T-helper 1 cell treated with Interleukin-12 subunit alpha and Interleukin-12 subunit beta and Interleukin-4 antibody, amounts not matched to agents 30 ng/mL and 1 ng/mL, for 36 hours (primary cell): ENCODE measurements around the gene KCNIP3. TPM values are rescaled to one million over a fixed set of nuclear protein-coding genes. Genes with fewer than 3 reads are reported as not detected.

Experiments used
- intact Hi-C: fragments of 100-400 bp; cut with micrococcal nuclease; formaldehyde crosslinking; loops from one replicate; pipeline ENCODE4 v1.15.1; 2024
- total RNA-seq: library from RNA; stranded (reverse); gene quantifications from 2 replicates; pipeline ENCODE4 v1.2.3, GENCODE V29; 2022

Gene KCNIP3
- total RNA-seq, 1 donor from 2014 or later = not detected

DNA sequence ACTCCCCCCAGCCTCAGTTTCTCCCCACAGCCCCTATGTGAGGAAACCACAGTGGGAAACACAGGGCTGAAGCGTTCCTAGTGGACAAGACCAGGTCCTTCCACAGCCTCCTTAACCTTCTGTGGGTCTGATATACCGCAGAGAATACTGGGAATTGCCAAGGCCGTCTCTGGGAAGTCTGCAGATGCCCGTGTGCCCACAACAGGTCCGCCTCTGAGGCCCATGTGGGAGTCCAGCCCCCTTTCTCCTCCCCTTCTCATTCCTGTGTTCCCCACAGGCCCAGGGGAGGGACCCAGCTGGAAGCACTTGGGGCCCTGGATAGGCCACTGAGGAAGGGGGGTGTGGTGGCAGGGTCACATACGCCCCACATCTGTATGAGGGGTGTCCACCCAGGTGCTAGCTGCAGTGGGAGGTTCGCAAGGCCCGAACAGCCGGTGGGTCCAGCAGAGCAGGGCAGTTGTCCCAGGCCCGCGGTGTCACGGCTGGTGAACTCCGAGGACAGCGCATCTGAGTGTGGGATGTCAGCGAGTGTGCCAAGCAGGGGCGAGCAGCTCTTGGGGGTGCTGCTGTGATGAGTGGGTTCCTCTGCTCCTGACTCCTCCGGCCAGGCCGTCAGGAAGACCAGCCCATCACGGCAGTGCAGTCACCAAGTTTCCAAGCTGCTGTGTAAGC lies 2.4 kb upstream of the KCNIP3 start:
- intact Hi-C loops = no loop called here

- intact Hi-C loops = no loop called here
These were observed 1.8 kb upstream of the KCNIP3 start for GRCh38 chr2:95295376-95295775.

DNA sequence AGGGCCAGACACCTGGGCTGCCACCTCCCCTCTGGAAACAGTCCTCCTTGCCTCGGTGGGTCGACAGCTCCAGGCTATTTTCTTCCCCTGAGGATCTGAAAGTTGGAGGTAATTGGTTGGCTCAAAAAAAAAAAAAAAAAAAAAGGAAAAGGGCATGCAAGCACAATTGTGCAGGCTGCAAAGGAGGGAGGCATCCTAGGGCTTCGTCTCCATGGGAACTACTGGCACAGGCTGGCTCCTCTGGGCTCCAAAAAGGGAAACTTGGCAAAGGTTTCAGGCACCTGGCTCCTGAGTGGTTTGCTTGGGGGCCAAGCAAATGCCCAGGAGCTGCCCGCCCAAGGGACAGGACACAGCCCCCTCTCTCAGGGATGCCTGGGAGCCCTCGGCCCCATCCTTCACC lies 1.1 kb upstream of the KCNIP3 start:
- intact Hi-C loops = no loop called here

DNA sequence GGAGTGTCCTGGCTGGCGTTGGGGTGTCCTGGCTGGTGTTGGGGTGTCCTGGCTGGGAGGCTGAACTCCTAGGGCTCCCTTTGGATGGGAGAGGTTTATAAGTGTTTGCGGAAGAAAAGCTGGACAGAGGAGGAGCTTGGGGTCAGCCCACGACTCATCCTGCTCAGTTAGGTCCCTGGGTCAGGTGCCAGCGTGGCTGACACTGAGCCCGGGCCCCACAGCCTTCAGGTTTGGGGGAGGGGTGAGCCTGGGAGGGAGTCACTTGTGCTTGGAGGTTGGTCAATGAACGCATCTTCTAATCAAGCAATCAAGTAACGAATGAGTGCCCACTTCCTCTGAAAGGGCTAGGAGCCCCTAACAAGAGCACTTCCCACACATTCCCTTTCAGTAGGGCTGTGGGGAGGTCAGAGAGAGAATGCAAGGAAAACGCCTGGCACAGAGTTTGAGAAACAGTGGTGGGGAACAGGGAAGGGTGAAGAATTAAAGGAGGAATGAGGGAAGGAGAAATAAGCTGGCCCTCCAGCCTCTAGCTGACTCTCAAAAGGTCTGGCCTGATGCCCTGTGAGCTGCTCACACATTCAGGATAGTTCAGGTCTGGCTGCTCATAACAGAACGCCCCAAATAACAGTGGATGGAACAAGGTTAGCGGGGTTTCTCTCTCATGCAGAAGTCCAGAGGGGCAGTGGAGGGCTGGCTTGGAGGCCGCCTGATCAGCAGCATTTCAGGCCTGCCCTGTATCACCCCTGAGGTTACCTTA lies 670 bp downstream of the KCNIP3 start:
- intact Hi-C loops = no loop called here

GRCh38 chr2:95298486-95299111 lies 1.5 kb downstream of the KCNIP3 start:
- intact Hi-C loops = no loop called here

GRCh38 chr2:95299961-95300360 lies 2.8 kb downstream of the KCNIP3 start:
- intact Hi-C loops = no loop called here

DNA sequence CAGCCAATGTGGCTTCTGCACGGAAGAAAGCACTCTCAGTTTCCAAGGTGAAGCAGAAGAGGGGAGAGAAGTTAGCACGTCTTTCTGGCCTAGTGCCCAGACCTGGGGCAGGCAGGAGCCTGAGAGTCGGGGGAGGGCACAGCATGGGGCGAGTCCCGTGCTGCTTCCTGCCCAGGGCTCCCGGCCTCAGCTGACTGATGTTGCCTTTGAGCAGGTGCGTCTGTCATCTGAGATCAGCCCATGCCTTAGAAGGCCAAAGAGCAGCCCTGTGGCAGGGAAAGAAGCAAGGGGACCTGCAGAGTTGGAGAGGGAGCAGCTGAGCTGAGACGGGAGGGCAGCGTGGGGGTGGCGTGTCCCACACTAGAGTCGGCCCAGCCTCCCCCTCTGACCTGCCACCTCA lies 3.3 kb downstream of the KCNIP3 start:
- intact Hi-C loops = no loop called here

GRCh38 chr2:95301186-95301585 lies 4.0 kb downstream of the KCNIP3 start:
- intact Hi-C loops = no loop called here

- intact Hi-C loops = no loop called here
These were observed 4.9 kb downstream of the KCNIP3 start for GRCh38 chr2:95301876-95302641.

- intact Hi-C loops = no loop called here
These were observed 6.2 kb downstream of the KCNIP3 start for GRCh38 chr2:95303191-95303919.

DNA sequence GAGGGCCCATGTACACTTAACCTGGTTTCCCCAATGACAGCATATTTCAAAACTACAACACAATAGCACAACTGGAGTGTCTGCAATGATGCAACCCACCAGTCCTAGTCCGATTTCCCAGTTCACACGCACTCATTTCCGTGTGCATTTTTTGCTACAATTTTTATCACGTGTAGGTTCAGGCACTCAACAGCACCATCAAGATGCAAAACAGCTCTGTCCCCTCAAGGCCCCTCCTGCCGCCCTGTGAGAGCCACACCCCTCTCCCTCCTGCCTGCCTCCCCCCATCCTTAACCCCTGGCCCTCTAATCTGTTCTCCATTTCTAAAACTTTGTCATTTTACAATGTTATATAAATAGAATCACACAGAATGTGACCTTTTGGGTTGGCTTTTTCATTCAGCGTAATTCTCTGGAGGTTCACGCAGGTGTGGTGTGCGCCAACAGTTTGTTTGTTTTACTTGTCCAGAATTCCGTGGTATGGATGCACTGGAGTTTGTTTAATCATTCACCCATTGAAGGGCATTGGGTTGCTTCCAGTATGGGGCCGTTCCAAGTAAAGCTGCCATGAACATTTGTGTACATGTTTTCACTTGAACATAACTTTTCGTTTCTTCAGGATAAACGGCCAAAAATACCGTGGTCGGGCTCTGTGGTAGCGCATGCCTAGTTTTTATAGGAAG lies 8.4 kb downstream of the KCNIP3 start:
- intact Hi-C loops = no loop called here

- intact Hi-C loops = no loop called here
These were observed 9.3 kb downstream of the KCNIP3 start for GRCh38 chr2:95306336-95306895.

DNA sequence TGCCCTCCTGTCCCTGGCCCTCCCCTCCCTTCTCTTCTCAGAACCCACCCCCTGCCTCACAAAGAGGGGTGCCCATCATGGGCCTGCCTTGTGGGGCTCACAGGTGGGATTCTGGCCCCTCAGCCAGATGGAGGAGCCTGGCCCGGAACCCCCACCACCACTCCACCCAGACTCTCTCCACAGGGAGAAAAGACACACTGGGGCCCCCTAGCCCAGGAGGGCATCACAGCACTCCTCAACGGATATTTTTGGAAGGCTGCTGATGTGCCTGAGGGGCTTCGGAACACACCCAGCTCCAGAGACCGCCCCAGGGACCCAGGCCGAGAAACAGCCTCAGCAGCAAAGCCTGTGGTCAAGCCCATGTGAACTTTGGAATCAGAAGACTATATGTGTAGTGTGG lies 9.9 kb downstream of the KCNIP3 start:
- intact Hi-C loops = no loop called here

GRCh38 chr2:95307878-95308277 lies 10.7 kb downstream of the KCNIP3 start:
- intact Hi-C loops = no loop called here

GRCh38 chr2:95308426-95308990 lies 11.4 kb downstream of the KCNIP3 start:
- intact Hi-C loops = no loop called here

- intact Hi-C loops = no loop called here
These were observed 12.5 kb downstream of the KCNIP3 start for GRCh38 chr2:95309599-95309998.

DNA sequence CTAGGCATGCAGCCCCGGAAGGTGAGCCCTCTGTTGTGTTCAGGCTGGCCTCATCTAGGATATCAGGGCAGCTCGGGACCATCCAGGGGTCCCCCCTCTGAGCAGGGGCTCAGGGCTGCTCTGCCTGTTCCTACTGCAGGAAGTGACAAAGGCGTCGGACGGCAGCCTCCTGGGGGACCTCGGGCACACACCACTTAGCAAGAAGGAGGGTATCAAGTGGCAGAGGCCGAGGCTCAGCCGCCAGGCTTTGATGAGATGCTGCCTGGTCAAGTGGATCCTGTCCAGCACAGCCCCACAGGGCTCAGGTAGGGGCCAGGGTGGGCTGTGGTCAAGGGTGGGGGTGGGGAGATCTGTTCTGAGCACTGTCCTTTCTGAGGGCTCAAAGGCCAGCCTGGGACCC lies 13.1 kb downstream of the KCNIP3 start:
- intact Hi-C loops = no loop called here

DNA sequence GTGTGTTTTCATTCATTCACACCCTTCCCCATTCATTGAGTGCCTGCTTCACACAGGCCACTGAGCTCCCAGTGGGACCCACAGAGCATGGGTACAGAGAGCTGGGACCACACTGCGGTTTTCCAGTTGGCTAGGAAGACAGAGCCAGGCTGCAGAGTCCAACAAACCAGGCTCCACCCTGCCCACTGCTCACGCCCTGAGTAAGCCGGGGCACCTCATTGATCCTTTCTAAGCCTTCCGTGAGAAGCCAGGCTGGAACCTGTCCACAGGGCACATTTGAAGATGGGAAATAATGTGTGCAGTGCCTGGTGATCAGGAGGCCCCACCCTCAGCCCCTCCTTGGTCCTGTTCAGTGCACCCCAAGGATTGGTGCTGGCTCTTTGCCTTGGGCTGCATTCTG lies 13.5 kb downstream of the KCNIP3 start:
- intact Hi-C loops = no loop called here

GRCh38 chr2:95311815-95312542 lies 14.8 kb downstream of the KCNIP3 start:
- intact Hi-C loops = no loop called here
